ENCODE measurements around the gene ZNF639. TPM values are rescaled to one million over a fixed set of nuclear protein-coding genes. Genes with fewer than 3 reads are reported as not detected.

Gene ZNF639
- total RNA-seq, 1 experiment from 2014 or later: 44.1 TPM

DNA sequence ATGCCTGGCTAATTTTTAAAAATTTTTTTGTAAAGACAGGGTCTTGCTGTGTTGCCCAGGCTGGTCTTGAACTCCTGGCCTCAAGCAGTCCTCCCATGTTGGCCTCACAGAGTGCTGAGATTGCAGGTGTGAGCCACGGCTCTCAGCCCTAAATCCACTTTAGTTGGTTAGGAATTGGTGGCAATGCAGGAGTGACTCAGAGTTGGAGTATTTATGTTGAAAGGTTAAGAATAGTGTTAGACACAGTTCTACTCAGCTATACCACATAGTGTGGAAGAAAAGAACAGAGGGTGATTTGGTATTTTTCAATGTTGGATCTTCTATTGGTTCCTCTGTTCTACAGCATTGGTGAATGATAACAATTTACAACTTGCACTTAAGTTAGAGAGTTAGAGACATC lies 7.6 kb downstream of the ZNF639 start:
- H2BK12ac ChIP-seq (ENCODE audit: insufficient read length, low read depth, low read length): no peak overlapping the region
- H3K4me1 ChIP-seq (ENCODE audit: insufficient read depth, low read length): no peaks in the 10 kb centered on the region
- H3K79me2 ChIP-seq (ENCODE audit: insufficient read depth, low read length): peaks cover 2% of the 10 kb centered on the region; the same call in 1 of the 2 replicates
- no peak for TF ChIP-seq CTCF (conservative IDR thresholded peaks at IDR 0.05)
- H2AK5ac ChIP-seq (ENCODE audit: insufficient read length, low read length): no peak overlapping the region
- H3K27me3 ChIP-seq (ENCODE audit: insufficient read depth, low read length): no peaks in the 10 kb centered on the region
- H4K8ac ChIP-seq (replicated peaks; ENCODE audit: insufficient read length, low read depth, low read length): no peak overlapping the region
- H3K79me1 ChIP-seq (ENCODE audit: insufficient read depth, low read depth, low read length, poor library complexity, severe bottlenecking): peaks cover 3% of the 10 kb centered on the region
- no peak overlapping the region for H2BK15ac ChIP-seq (ENCODE audit: low read depth, low read length)
- H2BK120ac ChIP-seq (ENCODE audit: low read depth, low read length, poor library complexity, severe bottlenecking): no peak overlapping the region
- H4K20me1 ChIP-seq (ENCODE audit: control insufficient read depth, insufficient read depth, insufficient read length): no peaks in the 10 kb centered on the region
- Mint-ChIP-seq H3K4me1 (no peaks in the 10 kb centered on the region), H3K4me3 (no peak overlapping the region), H3K36me3 (ENCODE audit: insufficient read depth in 1 of 3, low read depth in 3 of 3) (peaks cover 42 to 78% (median 67%) of the 10 kb centered on the region in 3 experiments; a peak in 6 of 7 replicates), H3K27ac (no peak overlapping the region), H3K27me3 (ENCODE audit: low read depth) (no peaks in the 10 kb centered on the region), H3K9me3 (no peaks in the 10 kb centered on the region)
- no peak overlapping the region for H3T11ph ChIP-seq (ENCODE audit: low read length)
- no peaks in the 10 kb centered on the region for H3K9me3 ChIP-seq (ENCODE audit: control insufficient read depth, low read depth, low read length)
- H3K18ac ChIP-seq (ENCODE audit: insufficient read length, low read depth, low read length): no peak overlapping the region
- no peak overlapping the region for H3K27ac ChIP-seq (ENCODE audit: insufficient read length, low read depth, low read length)
- H4K91ac ChIP-seq (ENCODE audit: insufficient read length, low read depth, low read length): no peak overlapping the region
- no peak overlapping the region for H3K9ac ChIP-seq (ENCODE audit: extremely low read depth, insufficient read length, low read length)
- DNase-seq: no peak
- H3K23ac ChIP-seq (ENCODE audit: insufficient read length, low read depth, low read length): no peak overlapping the region
- H2AFZ ChIP-seq (ENCODE audit: low read length): no peak overlapping the region
- H3K14ac ChIP-seq (ENCODE audit: insufficient read depth, low read length): no peak overlapping the region
- WGBS (ENCODE audit: extremely low coverage, insufficient read length, low lambda C conversion rate): no CpG with 5 or more reads among the region's 1 CpG
- no peak overlapping the region for H3K4ac ChIP-seq (ENCODE audit: low read depth, low read length)
- H2BK20ac ChIP-seq (ENCODE audit: low read depth, low read length, poor library complexity, severe bottlenecking): no peak overlapping the region
- no peak overlapping the region for H4K5ac ChIP-seq (ENCODE audit: insufficient read length, low read depth, low read length)
- no peak overlapping the region for H2BK5ac ChIP-seq (ENCODE audit: insufficient read length, low read length)
- H3K56ac ChIP-seq (ENCODE audit: insufficient read length, low read depth, low read length): no peak overlapping the region
- no peaks in the 10 kb centered on the region for H3K23me2 ChIP-seq (ENCODE audit: insufficient read length, low read depth, low read length, poor library complexity, severe bottlenecking)
- H3K4me2 ChIP-seq (ENCODE audit: insufficient read depth, insufficient read length, low read length): no peak overlapping the region
